IMR-90 (cell line): ENCODE data around the gene SETD3. TPM values are rescaled to one million over a fixed set of nuclear protein-coding genes. Genes with fewer than 3 reads are reported as not detected.

Experiments used
- ATAC-seq: fragments of 200-7000 bp; cut with Tn5 transposase; 2 replicates; pipeline ENCODE4 v1.9.1; 2020; ENCODE audit warnings: low read depth, mild to moderate bottlenecking, moderate library complexity
- BruUV-seq: library from RNA; stranded (reverse); fragments of 400-500 nt; replicated peaks from 2 replicates; lab custom pipeline; 2021; lab: Mats Ljungman, UMichigan
- CTCF ChIA-PET: fragments of 300-600 bp; formaldehyde crosslinking; extraction: SDS; loops from one replicate; lab custom pipeline; 2021; ENCODE audit warnings: antibody characterized with exemption; lab: Yijun Ruan, JAX
- POLR2A ChIA-PET: fragments of 300-600 bp; sonication (Branson Sonifier 250); formaldehyde crosslinking; loops from one replicate; lab custom pipeline; 2022; ENCODE audit warnings: antibody characterized with exemption; ENCODE audit not compliant: unreplicated experiment; lab: Charles Lee
- DNase-seq: peaks from one replicate; pipeline ENCODE4 v3.0.0; 2013
- H2AFZ ChIP-seq: replicated peaks from 2 replicates; pipeline ENCODE3; 2013; ENCODE audit warnings: low read length, mild to moderate bottlenecking; ENCODE audit not compliant: poor library complexity
- H2AK5ac ChIP-seq: 2 replicates; pipeline ENCODE4 v1.6.1; 2013; ENCODE audit warnings: low read depth, low read length, inconsistent platforms
- H2AK9ac ChIP-seq: replicated peaks from 2 replicates; pipeline ENCODE3; 2013; ENCODE audit warnings: mild to moderate bottlenecking, low read depth, low read length, moderate library complexity; ENCODE audit not compliant: poor library complexity
- H2BK120ac ChIP-seq: 2 replicates; pipeline ENCODE4 v1.6.1; 2013; ENCODE audit warnings: low read depth, low read length, inconsistent platforms
- H2BK15ac ChIP-seq: 3 replicates; pipeline ENCODE4 v1.6.1; 2013; ENCODE audit warnings: low read depth, low read length, inconsistent platforms
- H2BK20ac ChIP-seq: 2 replicates; pipeline ENCODE4 v1.6.1; 2013; ENCODE audit warnings: low read depth, mild to moderate bottlenecking, inconsistent platforms, low read length, moderate library complexity
- H2BK5ac ChIP-seq: 2 replicates; pipeline ENCODE4 v1.6.1; 2013; ENCODE audit warnings: mild to moderate bottlenecking, low read depth, low read length, inconsistent platforms; ENCODE audit not compliant: poor library complexity, severe bottlenecking
- H3K14ac ChIP-seq: replicated peaks from 2 replicates; pipeline ENCODE4 v1.6.1; 2013; ENCODE audit warnings: low read depth, low read length, inconsistent platforms
- H3K18ac ChIP-seq: 2 replicates; pipeline ENCODE4 v1.6.1; 2013; ENCODE audit warnings: low read depth, low read length, control low read depth
- H3K23ac ChIP-seq: 2 replicates; pipeline ENCODE4 v1.6.1; 2013; ENCODE audit warnings: low read depth, low read length, inconsistent platforms
- H3K27ac ChIP-seq: 2 replicates; pipeline ENCODE4 v1.5.1; 2013; ENCODE audit warnings: mild to moderate bottlenecking, control low read depth, low read length; ENCODE audit not compliant: insufficient read depth
- H3K27me3 ChIP-seq: 2 replicates; pipeline ENCODE4 v1.6.1; 2013; ENCODE audit warnings: low read length; ENCODE audit not compliant: control insufficient read depth, insufficient read depth
- H3K36me3 ChIP-seq: 2 replicates; pipeline ENCODE4 v1.6.1; 2013; ENCODE audit warnings: low read length, mixed read lengths; ENCODE audit not compliant: control insufficient read depth, insufficient read depth
- H3K4ac ChIP-seq: 2 replicates; pipeline ENCODE4 v1.6.1; 2013; ENCODE audit warnings: low read depth, low read length, inconsistent platforms
- H3K4me1 ChIP-seq: 2 replicates; pipeline ENCODE4 v1.6.1; 2013; ENCODE audit warnings: low read length, mixed read lengths; ENCODE audit not compliant: control insufficient read depth, insufficient read depth
- H3K4me2 ChIP-seq: 2 replicates; pipeline ENCODE4 v1.6.1; 2013; ENCODE audit warnings: low read depth, mild to moderate bottlenecking, control low read depth, low read length, moderate library complexity
- H3K4me3 ChIP-seq: 2 replicates; pipeline ENCODE4 v1.5.1; 2013; ENCODE audit warnings: low read depth, mild to moderate bottlenecking, control low read depth, low read length, moderate library complexity; ENCODE audit not compliant: insufficient read depth
- H3K56ac ChIP-seq: 2 replicates; pipeline ENCODE4 v1.6.1; 2013; ENCODE audit warnings: low read length, inconsistent platforms; ENCODE audit not compliant: insufficient read depth; ENCODE audit errors: extremely low read depth
- H3K79me1 ChIP-seq, 2 experiments: 2 replicates each; pipeline ENCODE4 v1.6.1; 2013; ENCODE audit warnings: low read length in 2 of 2, inconsistent platforms in 1 of 2, low read depth in 1 of 2
- H3K9ac ChIP-seq: 2 replicates; pipeline ENCODE4 v1.6.1; 2013; ENCODE audit warnings: low read depth, low read length, control low read depth
- H3K9me1 ChIP-seq: 2 replicates; pipeline ENCODE4 v1.6.1; 2013; ENCODE audit warnings: low read length, inconsistent platforms; ENCODE audit not compliant: insufficient read depth
- H3K9me3 ChIP-seq: 2 replicates; pipeline ENCODE4 v1.6.1; 2013; ENCODE audit warnings: low read length; ENCODE audit not compliant: control insufficient read depth, insufficient read depth
- H4K20me1 ChIP-seq: 2 replicates; pipeline ENCODE4 v1.6.1; 2013; ENCODE audit warnings: low read length, inconsistent platforms; ENCODE audit not compliant: insufficient read depth
- H4K5ac ChIP-seq: 2 replicates; pipeline ENCODE4 v1.6.1; 2013; ENCODE audit warnings: mild to moderate bottlenecking, low read depth, low read length, control low read depth
- H4K8ac ChIP-seq, 2 experiments: 2 replicates each; pipeline ENCODE4 v1.6.1; 2013; ENCODE audit warnings: low read depth in 2 of 2, low read length in 2 of 2, control low read depth in 1 of 2, inconsistent platforms in 1 of 2
- H4K91ac ChIP-seq: 2 replicates; pipeline ENCODE4 v1.6.1; 2013; ENCODE audit warnings: low read depth, low read length, inconsistent platforms; ENCODE audit not compliant: insufficient read depth
- CTCF ChIP-seq: conservative IDR thresholded peaks from 2 replicates; pipeline ENCODE4 v1.5.1; 2012; ENCODE audit warnings: mild to moderate bottlenecking, low read depth, low read length, improper control_type of control experiment
- FOS ChIP-seq: fragments of 150-350 bp; IDR thresholded peaks from 2 replicates; pipeline ENCODE4 v1.6.1; 2016; ENCODE audit warnings: low read depth, low read length
- MAFK ChIP-seq: IDR thresholded peaks from 2 replicates; pipeline ENCODE4 v1.6.1; 2012; ENCODE audit warnings: low read depth, low read length, improper control_type of control experiment
- RAD21 ChIP-seq: IDR thresholded peaks from 2 replicates; pipeline ENCODE4 v1.6.1; 2012; ENCODE audit warnings: low read length, improper control_type of control experiment
- RCOR1 ChIP-seq: IDR thresholded peaks from 2 replicates; pipeline ENCODE4 v1.6.1; 2012; ENCODE audit warnings: mild to moderate bottlenecking, low read length, improper control_type of control experiment; ENCODE audit not compliant: insufficient replicate concordance
- USF2 ChIP-seq: fragments of 150-350 bp; IDR thresholded peaks from 2 replicates; pipeline ENCODE4 v1.6.1; 2017; ENCODE audit warnings: mild to moderate bottlenecking, antibody characterized with exemption, low read length, low read depth
- WGBS, 2 experiments: methylation state at CpG; one replicate each; pipeline versions ENCODE4 v1.1.5 to v1.1.7; 2013; ENCODE audit warnings: missing lambda C conversion rate in 2 of 2; ENCODE audit not compliant: insufficient read length in 1 of 2; ENCODE audit errors: extremely low coverage in 2 of 2; 5-methylcytosine and 5-hydroxymethylcytosine counted together
- dilution Hi-C: fragments of 300-500 bp; cut with HindIII; formaldehyde crosslinking; loops from one replicate; pipeline ENCODE4 v1.14.3; 2018; ENCODE audit warnings: low sequenced_read_pairs; ENCODE audit not compliant: unreplicated experiment
- in situ Hi-C: fragments of 300-500 bp; cut with MboI; formaldehyde crosslinking; loops from 3 replicates; pipeline ENCODE4 v1.14.3; 2019; ENCODE audit warnings: low sequenced_read_pairs, inconsistent platforms, mixed read lengths
- intact Hi-C: fragments of 100-400 bp; cut with micrococcal nuclease; formaldehyde crosslinking; loops from 2 replicates; pipeline ENCODE4 v1.10.0; 2022
- polyA plus RNA-seq, 3 experiments: library from polyadenylated mRNA; depleted of rRNA; stranded (reverse); fragments of >200 nt; gene quantifications; 2 replicates each; pipeline ENCODE4 v1.2.3, GENCODE V29; 2012; ENCODE audit warnings: low replicate concordance in 1 of 3
- total RNA-seq: library from RNA; depleted of rRNA; stranded (reverse); fragments of >200 nt; gene quantifications from 2 replicates; pipeline ENCODE4 v1.2.3, GENCODE V29; 2012

Gene SETD3
- total and polyA plus RNA-seq, 2 of the 4 experiments (the other 2 are of a cell fraction) = 18.8 to 31.9 TPM

- ATAC-seq (no peak), DNase-seq (no peak)
- BruUV-seq = no TSS peak
- in situ Hi-C loops (no loop called here), dilution Hi-C loops (no loop called here), intact Hi-C loops (no loop called here)
- CTCF ChIA-PET = no interaction called here
- H3K9me1 ChIP-seq = peaks cover 16% of the 10 kb centered on the region
- POLR2A ChIA-PET = no interaction called here
- H2AK9ac ChIP-seq = no peak overlapping the region
- no peak overlapping the region for H3K9ac ChIP-seq
- no peak overlapping the region; a peak in 1 of 4 replicates for H4K8ac ChIP-seq
- no peak overlapping the region for H4K5ac ChIP-seq
- no peaks in the 10 kb centered on the region for H3K9me3 ChIP-seq
- H4K91ac ChIP-seq = no peak overlapping the region
- no peak overlapping the region for H3K18ac ChIP-seq
- H2BK15ac ChIP-seq = no peak overlapping the region
- no peak overlapping the region for H3K14ac ChIP-seq
- H2BK120ac ChIP-seq = no peak overlapping the region
- peaks cover 10% of the 10 kb centered on the region for H3K4me1 ChIP-seq
- H3K36me3 ChIP-seq = no peaks in the 10 kb centered on the region
- H2BK20ac ChIP-seq = no peak overlapping the region
- no peaks in the 10 kb centered on the region for H3K27me3 ChIP-seq
- 89% methylated on average over 3 of the region's 9 CpGs; no CpG with 5 or more reads in 1 of the 2 experiments for WGBS, 2 experiments
- TF ChIP-seq CTCF (no peak), RCOR1 (no peak), MAFK (no peak), USF2 (no peak), FOS (no peak), RAD21 (no peak)
- H2BK5ac ChIP-seq = no peak overlapping the region
- peaks cover 57% of the 10 kb centered on the region for H4K20me1 ChIP-seq
- peak overlapping the region; percentile 3; the same call in 1 of the 2 replicates for H3K56ac ChIP-seq
- H3K23ac ChIP-seq = peak overlapping the region; percentile 79; the same call in 1 of the 2 replicates
- no peak overlapping the region for H3K4ac ChIP-seq
- no peak overlapping the region for H3K4me3 ChIP-seq
- no peak overlapping the region for H2AK5ac ChIP-seq
- H2AFZ ChIP-seq = no peak overlapping the region
- no peak overlapping the region for H3K4me2 ChIP-seq
- H3K27ac ChIP-seq = no peak overlapping the region
- peaks cover 34 to 76% of the 10 kb centered on the region in 2 experiments for H3K79me1 ChIP-seq
These were observed 5.5 kb downstream of the SETD3 start for GRCh38 chr14:99475179-99475578.
